CD4-positive, alpha-beta T cell treated with Interleukin-2 at 100 ng/mL for 4 hours (primary cell): Measurements from ENCODE around the gene DNASE1L1.
"Not testable (repeated sequence)": the region's sequence is repeated elsewhere in the genome, so short reads cannot be mapped to it uniquely, and the experiment has no call there.

Source experiments
- DNase-seq: peaks from one replicate; pipeline ENCODE4 v3.0.0-alpha.2; 2020; ENCODE audit warnings: low spot score

DNASE1L1 gene

DNA sequence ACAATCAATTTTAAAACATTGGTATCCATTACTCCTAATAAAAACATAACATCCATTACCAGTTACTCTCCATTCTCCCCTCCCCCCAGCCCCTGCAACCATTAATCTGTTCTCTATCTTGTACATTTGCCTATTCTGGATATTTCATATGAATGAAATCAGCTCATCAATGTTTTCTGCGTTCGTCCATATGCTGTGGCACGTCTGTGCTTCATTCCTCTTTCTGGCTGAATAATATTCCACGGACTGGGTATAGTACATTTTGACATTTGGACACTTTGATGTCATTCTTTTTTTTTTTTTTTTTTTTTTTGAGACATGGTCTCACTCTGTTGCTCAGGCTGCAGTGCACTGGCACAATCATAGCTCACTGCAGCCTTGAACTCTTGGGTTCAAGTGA is 5.2 kb downstream of the DNASE1L1 start:
- DNase-seq, result no peak

DNA sequence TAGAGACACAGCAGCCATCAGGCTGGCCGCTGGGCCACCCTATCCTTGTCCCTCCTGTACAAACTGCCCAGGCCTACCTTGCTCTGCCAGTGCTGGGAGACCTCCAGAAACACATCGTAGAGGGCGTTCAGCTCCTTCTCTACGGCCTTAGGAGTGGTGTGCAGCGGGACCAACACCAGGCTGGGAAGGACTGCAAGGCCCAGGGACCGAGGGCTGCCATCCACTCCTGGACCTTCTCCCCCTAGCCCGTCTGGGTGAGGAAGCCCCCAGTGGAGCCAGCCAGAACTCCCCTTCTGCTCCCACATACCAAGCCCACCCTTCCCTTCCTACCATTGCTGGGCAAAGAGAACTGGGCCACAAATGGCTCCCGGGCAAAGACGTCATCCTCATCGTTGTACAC is 5.9 kb downstream of the DNASE1L1 start:
- DNase-seq, result no peak

DNA sequence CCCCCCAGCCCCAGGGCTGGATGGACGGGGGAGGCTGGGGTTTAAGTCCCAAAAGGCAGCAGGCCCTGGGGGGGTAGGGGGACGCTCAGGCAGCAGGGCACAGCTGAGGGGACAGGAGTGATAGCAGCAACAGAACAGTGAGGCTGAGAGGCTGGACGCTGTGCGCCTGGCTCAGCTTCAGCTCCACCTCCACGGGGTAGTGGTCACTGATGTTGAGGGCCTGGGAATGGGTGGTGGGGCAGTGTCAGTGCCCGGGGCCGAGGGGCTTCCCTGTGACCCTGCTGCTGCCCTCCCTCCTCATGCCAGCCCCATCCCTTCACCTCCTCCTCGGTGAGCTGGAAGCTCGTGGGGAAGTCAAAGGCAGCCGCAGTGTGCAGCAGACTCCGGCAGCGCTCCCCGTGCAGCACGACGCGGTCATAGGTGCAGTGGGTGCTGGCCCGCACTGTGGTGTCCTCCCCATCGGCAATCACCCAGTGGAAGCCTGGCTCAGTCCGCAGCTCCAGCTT is 6.4 kb downstream of the DNASE1L1 start:
- no peak for DNase-seq

DNA sequence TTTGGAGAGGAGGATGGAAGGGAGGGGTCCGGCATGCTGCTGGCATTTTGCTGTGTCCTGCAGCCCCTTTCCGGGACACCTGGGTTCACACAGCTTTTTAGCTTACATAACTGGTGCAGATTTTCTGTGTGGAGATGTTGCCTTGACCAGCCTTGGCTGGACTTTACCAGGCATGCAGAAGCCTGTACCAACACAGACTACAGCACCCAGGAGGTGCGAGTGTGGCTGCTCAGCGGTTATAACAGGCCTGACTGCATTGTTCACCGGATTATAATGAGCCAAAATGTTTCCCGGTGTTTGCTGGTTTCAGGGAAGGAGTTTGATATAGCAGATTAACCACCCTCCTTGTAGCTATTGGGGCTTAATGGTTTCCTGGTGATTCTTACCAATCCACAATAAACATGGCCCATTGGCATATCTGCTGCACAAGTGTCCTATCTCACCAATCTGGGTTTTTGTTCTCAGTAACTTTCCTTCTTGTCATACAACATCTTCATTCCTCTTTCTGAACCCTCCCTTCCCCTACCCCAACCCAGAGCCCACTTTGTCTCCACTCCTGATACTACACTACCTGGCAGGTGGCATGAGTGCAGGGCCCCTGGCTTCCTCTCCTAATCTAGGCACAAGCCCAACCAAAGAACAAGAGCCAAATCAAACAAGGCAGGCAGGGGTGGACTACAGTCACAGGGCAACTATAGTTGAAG is 7.0 kb downstream of the DNASE1L1 start:
- DNase-seq, result no peak

GRCh38 chrX:154401045-154401799 is 7.8 kb downstream of the DNASE1L1 start:
- DNase-seq, result no peak

- not testable (repeated sequence) for DNase-seq
Observed at GRCh38 chrX:154400369-154400817, 8.7 kb downstream of the DNASE1L1 start.

GRCh38 chrX:154399527-154400368 is 9.3 kb downstream of the DNASE1L1 start:
- DNase-seq, result peak; percentile 17

- peak; percentile 90 for DNase-seq
Observed at GRCh38 chrX:154398668-154399526, 10.2 kb downstream of the DNASE1L1 start.

- peak; percentile 95 for DNase-seq
Observed at GRCh38 chrX:154397888-154398667, 11.0 kb downstream of the DNASE1L1 start, which contains the start of gene RPL10. Gene RPL10 (plus strand): TSS chrX:154398377. CDS start chrX:154398520, 143 bp downstream.

- peak; percentile 56 for DNase-seq
Observed at GRCh38 chrX:154396973-154397887, 11.8 kb downstream of the DNASE1L1 start.

DNA sequence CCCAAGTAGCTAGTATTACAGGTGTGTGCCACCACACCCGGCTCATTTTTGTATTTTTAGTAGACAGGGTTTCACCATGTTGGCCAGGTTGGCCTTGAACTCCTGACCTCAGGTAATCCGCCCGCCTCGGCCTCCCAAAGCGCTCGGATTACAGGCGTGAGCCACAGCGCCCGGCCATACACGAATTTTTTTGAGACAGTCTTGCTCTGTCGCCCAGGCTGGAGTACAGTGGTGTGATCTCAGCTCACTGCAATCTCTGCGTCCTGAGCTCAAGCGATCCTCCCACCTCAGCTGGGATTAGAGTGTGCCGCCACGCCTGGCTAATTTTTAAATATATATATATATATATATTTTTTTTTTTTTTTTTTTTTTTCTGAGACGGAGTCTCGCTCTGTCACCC is 12.7 kb downstream of the DNASE1L1 start:
- DNase-seq, result not testable (repeated sequence)

- DNase-seq, result peak; percentile 25
Observed at GRCh38 chrX:154389812-154390747, 19.0 kb downstream of the DNASE1L1 start.

DNA sequence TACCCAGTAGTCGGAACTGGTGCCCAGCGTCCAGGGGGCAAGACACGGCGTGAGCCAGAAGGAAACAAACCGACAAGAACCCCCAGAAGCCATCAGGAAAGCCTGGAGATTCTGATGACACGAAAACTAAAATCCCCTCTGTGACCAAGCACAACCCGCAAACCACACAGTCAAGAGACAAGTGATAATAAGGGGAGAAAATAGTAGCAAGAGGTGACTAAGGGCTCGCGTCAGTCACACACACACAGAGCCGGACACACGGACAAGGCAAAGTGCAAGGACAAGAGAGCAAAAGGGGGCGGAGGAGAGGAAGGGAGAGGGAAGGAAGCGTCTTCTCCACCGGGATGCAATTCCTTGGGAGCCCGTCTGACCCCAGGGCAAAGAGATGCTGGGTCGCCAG is 20.4 kb downstream of the DNASE1L1 start:
- DNase-seq, result not testable (repeated sequence)

- DNase-seq, result not testable (repeated sequence)
Observed at GRCh38 chrX:154388094-154388493, 21.0 kb downstream of the DNASE1L1 start.

- no peak for DNase-seq
Observed at GRCh38 chrX:154384284-154384892, 24.7 kb downstream of the DNASE1L1 start.

DNA sequence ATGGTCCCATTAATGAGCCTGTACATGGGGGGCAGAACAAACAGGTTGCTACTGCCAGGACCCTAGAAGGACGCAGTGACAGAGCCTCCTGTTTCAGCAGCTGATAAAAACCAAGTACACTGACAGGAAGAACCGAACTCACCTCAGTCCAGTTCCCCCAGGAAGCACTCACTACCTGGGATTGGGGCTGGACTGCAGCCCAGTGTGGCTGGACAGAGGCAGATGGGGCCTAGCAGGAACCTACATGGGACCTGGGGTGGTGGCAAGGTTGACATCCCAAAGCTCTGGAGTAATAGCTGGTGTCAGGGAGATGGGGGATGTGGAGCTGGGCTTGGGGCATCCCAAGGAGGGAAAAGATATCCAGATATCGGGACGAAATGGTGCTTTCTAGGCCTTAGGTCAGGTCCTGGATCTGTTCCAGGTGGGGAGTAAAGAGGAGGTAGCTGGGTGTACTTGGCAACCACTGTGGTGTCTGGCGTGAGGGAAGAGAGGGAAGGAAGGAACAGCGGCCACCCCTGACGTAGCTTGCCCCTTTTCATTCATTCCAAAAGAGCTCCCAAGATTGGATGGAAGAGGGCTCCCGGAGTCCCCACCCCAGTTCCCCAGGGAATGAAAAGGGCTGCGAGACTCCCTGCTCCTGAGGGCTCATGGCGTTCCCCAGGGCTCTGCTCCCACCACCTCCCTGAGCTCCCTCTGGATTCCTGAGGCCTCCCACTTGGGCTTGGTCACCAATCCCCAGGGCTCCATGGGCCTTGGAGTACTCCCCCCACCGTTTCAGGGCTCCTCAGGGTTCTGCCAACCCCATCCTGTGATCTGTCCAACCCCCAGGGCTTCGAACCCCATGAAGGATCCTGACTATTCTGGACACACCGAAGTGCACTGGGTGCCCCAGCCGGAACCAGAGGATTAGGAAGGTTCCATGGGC is 25.4 kb downstream of the DNASE1L1 start:
- no peak for DNase-seq
